Measurements from ENCODE around the gene QTRT2.

- no peak for TF ChIP-seq SP1 (CRISPR knock-in tag; IDR thresholded peaks at IDR 0.05)
- no peak for TF ChIP-seq FOXP1 (CRISPR knock-in tag; IDR thresholded peaks at IDR 0.05)
- no peak for TF ChIP-seq IRF1 (CRISPR knock-in tag; IDR thresholded peaks at IDR 0.05; ENCODE audit: borderline replicate concordance)
- no peak for TF ChIP-seq NR2F6 (CRISPR knock-in tag; IDR thresholded peaks at IDR 0.05)
- TF ChIP-seq CTCF (IDR thresholded peaks at IDR 0.05 in 2 of 3, conservative IDR thresholded peaks at IDR 0.05 in 1 of 3; ENCODE audit: insufficient read depth in 2 of 3, low read depth in 1 of 3, low read length in 3 of 3), result no peak
- no peak for TF ChIP-seq SIX5 (IDR thresholded peaks at IDR 0.05; ENCODE audit: borderline replicate concordance in 1 of 2, insufficient read depth in 1 of 2, low read depth in 1 of 2, low read length in 2 of 2)
- TF ChIP-seq NFE2 (IDR thresholded peaks at IDR 0.05; ENCODE audit: low read depth), result no peak
- no peak for TF ChIP-seq ZBTB40 (IDR thresholded peaks at IDR 0.05)
- no peak for TF ChIP-seq ZBTB40 (CRISPR knock-in tag; IDR thresholded peaks at IDR 0.05)
- TF ChIP-seq EZH2 (IDR thresholded peaks at IDR 0.05; ENCODE audit: borderline replicate concordance, low read depth, low read length), result no peak
- no peak for TF ChIP-seq RBM17 (IDR thresholded peaks at IDR 0.05; ENCODE audit: borderline replicate concordance, low read depth, low read length)
- no peak for TF ChIP-seq ZNF184 (CRISPR knock-in tag; IDR thresholded peaks at IDR 0.05)
- TF ChIP-seq TCF7L2 (IDR thresholded peaks at IDR 0.05; ENCODE audit: low read depth, low read length), result no peak
- no peak for TF ChIP-seq ZHX1 (conservative IDR thresholded peaks at IDR 0.05; ENCODE audit: low read length)
Observed at GRCh38 chr3:114058646-114059045, 2.1 kb downstream of the QTRT2 start.

Data from K562 (cell line).